SK-N-SH (cell line): ENCODE data around the gene ATRN. TPM values are rescaled to one million over a fixed set of nuclear protein-coding genes. Genes with fewer than 3 reads are reported as not detected.
A peak's percentile ranks its signal among the peaks of the same experiment; 100 is the strongest.

Experiments
- CTCF ChIA-PET: fragments of 300-600, 350-600 bp; formaldehyde crosslinking; extraction: SDS; loops from one replicate; lab custom pipeline; 2021; lab: Yijun Ruan, JAX
- POLR2A ChIA-PET: fragments of 350-600 bp; sonication (Branson Sonifier 250); formaldehyde crosslinking; extraction: SDS; loops from one replicate; lab custom pipeline; 2020; ENCODE audit warnings: antibody characterized with exemption, inconsistent platforms; lab: Yijun Ruan, JAX
- DNase-seq: peaks from one replicate; pipeline ENCODE4 v3.0.0; 2012
- H2AFZ ChIP-seq: fragments of 200-600 bp; sonication (generic); 2 replicates; pipeline ENCODE4 v1.8.1; 2016; ENCODE audit warnings: antibody characterized with exemption, mild to moderate bottlenecking, low read depth
- H3F3A ChIP-seq: fragments of 200-600 bp; sonication (generic); replicated peaks from 2 replicates; pipeline ENCODE3; 2016; ENCODE audit warnings: antibody characterized with exemption, mild to moderate bottlenecking; ENCODE audit not compliant: insufficient read depth
- H3K27ac ChIP-seq, 2 experiments: fragments of 200-500 bp in 1 of 2; fragments of 200-600 bp in 1 of 2; sonication (Bioruptor generic) in 1 of 2; sonication (generic), shearing (Covaris generic) in 1 of 2; 2 replicates each; pipeline versions ENCODE4 v1.5.1 to v1.6.1; 2014 to 2016; ENCODE audit warnings: low read depth in 2 of 2, inconsistent platforms in 1 of 2, low read length in 1 of 2, mild to moderate bottlenecking in 1 of 2, mixed read lengths in 1 of 2
- H3K27me3 ChIP-seq: fragments of 200-600 bp; sonication (generic), shearing (Covaris generic); 2 replicates; pipeline ENCODE4 v1.6.1; 2016; ENCODE audit warnings: mixed run types; ENCODE audit not compliant: insufficient read depth
- H3K36me3 ChIP-seq, 2 experiments: fragments of 200-500 bp in 1 of 2; fragments of 200-600 bp in 1 of 2; sonication (Bioruptor generic) in 1 of 2; sonication (generic) in 1 of 2; replicated peaks in 1 of 2; 2 replicates each; pipeline versions ENCODE3 to v1.5.1; 2014 to 2016; ENCODE audit warnings: low read length in 1 of 2, mild to moderate bottlenecking in 1 of 2; ENCODE audit not compliant: insufficient read depth in 2 of 2, control insufficient read depth in 1 of 2
- H3K4me1 ChIP-seq, 2 experiments: fragments of 200-500 bp in 1 of 2; fragments of 200-600 bp in 1 of 2; sonication (Bioruptor generic) in 1 of 2; sonication (generic), shearing (Covaris generic) in 1 of 2; 2 replicates each; pipeline versions ENCODE4 v1.5.1 to v1.6.1; 2014 to 2016; ENCODE audit warnings: low read depth in 1 of 2, low read length in 1 of 2, mixed run types in 1 of 2; ENCODE audit not compliant: insufficient read depth in 2 of 2, control insufficient read depth in 1 of 2
- H3K4me2 ChIP-seq: fragments of 200-600 bp; sonication (generic), shearing (Covaris generic); 2 replicates; pipeline ENCODE4 v1.6.1; 2017; ENCODE audit warnings: mixed run types
- H3K4me3 ChIP-seq, 2 experiments: fragments of 200-500 bp in 1 of 2; fragments of 200-600 bp in 1 of 2; sonication (Bioruptor generic) in 1 of 2; sonication (generic), shearing (Covaris generic) in 1 of 2; 2 replicates each; pipeline versions ENCODE4 v1.5.1 to v1.8.1; 2014 to 2016; ENCODE audit warnings: low read depth in 2 of 2, inconsistent platforms in 1 of 2, low read length in 1 of 2, mild to moderate bottlenecking in 1 of 2, mixed read lengths in 1 of 2, moderate library complexity in 1 of 2
- H3K79me2 ChIP-seq: fragments of 200-600 bp; sonication (generic); 2 replicates; pipeline ENCODE4 v1.8.1; 2017; ENCODE audit warnings: mild to moderate bottlenecking; ENCODE audit not compliant: insufficient read depth
- H3K9ac ChIP-seq: fragments of 200-600 bp; sonication (generic); 2 replicates; pipeline ENCODE4 v1.6.1; 2017; ENCODE audit warnings: mixed run types
- H3K9me2 ChIP-seq: fragments of 200-600 bp; sonication (generic); 2 replicates; pipeline ENCODE4 v1.6.1; 2017; ENCODE audit warnings: mixed run types
- H3K9me3 ChIP-seq: fragments of 200-600 bp; sonication (generic); 2 replicates; pipeline ENCODE4 v1.6.1; 2017; ENCODE audit warnings: mixed run types, mild to moderate bottlenecking, moderate library complexity
- H4K20me1 ChIP-seq: fragments of 200-600 bp; sonication (generic); 2 replicates; pipeline ENCODE4 v1.6.1; 2017; ENCODE audit warnings: mild to moderate bottlenecking, mixed run types; ENCODE audit not compliant: insufficient read depth
- CHD2 ChIP-seq: fragments of 150-350 bp; IDR thresholded peaks from 2 replicates; pipeline ENCODE4 v1.6.1; 2018; ENCODE audit warnings: low read length; ENCODE audit not compliant: partially characterized antibody
- EP300 ChIP-seq, 2 experiments: IDR thresholded peaks; 2 replicates each; pipeline versions ENCODE4 v1.4.0 to v1.6.1; 2012; ENCODE audit warnings: borderline replicate concordance in 1 of 2, low read depth in 1 of 2, low read length in 1 of 2
- IRF3 ChIP-seq: fragments of 150-350 bp; IDR thresholded peaks from 2 replicates; pipeline ENCODE4 v1.6.1; 2016; ENCODE audit warnings: mild to moderate bottlenecking, low read depth, low read length
- JUND ChIP-seq: IDR thresholded peaks from 2 replicates; pipeline ENCODE4 v1.4.0; 2012
- REST ChIP-seq: IDR thresholded peaks from 2 replicates; pipeline ENCODE4 v1.6.1; 2012; ENCODE audit warnings: mild to moderate bottlenecking, low read depth, low read length, moderate library complexity
- RFX5 ChIP-seq: IDR thresholded peaks from 2 replicates; pipeline ENCODE4 v1.6.1; 2012; ENCODE audit warnings: mild to moderate bottlenecking, improper control_type of control experiment, low read length
- YY1 ChIP-seq: IDR thresholded peaks from 2 replicates; pipeline ENCODE4 v1.4.0; 2012; ENCODE audit warnings: low read depth, mild to moderate bottlenecking
- ZBTB33 ChIP-seq: IDR thresholded peaks from 2 replicates; pipeline ENCODE4 v1.4.0; 2012; ENCODE audit warnings: low read depth, borderline replicate concordance
- WGBS: methylation state at CpG from one replicate; pipeline ENCODE4 v1.1.6; 2017; ENCODE audit warnings: low lambda C conversion rate; 5-methylcytosine and 5-hydroxymethylcytosine counted together
- polyA plus RNA-seq, 3 experiments: library from polyadenylated mRNA; depleted of rRNA; stranded (reverse); fragments of >200 nt; gene quantifications; 2 replicates each; pipeline ENCODE4 v1.2.3, GENCODE V29; 2012
- TF ChIP-seq, protein P1 (sequence below): IDR thresholded peaks from 2 replicates; pipeline ENCODE4; 2012
- TF ChIP-seq, protein P2 (sequence below): fragments of 200-600 bp; sonication (generic); IDR thresholded peaks from 2 replicates; pipeline ENCODE4 v1.6.1; 2017; ENCODE audit warnings: antibody characterized with exemption, mild to moderate bottlenecking, moderate library complexity

Gene ATRN
- polyA plus RNA-seq, 1 of the 3 experiments (the other 2 are of a cell fraction) = 33.8 TPM

GRCh38 chr20:3470627-3471396 lies at the start of gene ATRN (continued):
- TF ChIP-seq RFX5 (no peak), IRF3 (no peak), CHD2 (peak; percentile 38)

DNA sequence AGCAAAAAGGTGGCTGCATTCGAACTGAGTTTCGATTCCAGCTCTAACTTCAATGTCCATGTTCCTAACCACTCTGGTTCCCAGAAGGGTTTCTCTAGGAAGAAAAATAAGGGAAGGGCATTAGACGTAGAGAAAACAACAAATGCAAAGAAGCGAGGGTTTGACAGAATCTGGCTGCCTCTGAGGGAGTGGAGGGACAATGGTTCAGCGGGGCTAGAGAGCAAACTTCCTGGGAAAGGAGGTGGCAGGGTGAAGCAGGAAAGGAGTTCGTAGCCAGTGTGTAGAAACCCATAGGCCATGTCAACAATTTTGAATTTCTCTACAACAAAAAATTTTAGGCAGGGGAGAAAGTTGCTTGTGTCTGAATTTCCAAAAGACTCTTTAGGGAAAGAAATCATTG lies 48.8 kb upstream of the ATRN start:
- Histone ChIP-seq H3K4me3 (no peak overlapping the region), H2AFZ (no peak overlapping the region), H3K9ac (no peak overlapping the region), H3K27ac (no peak overlapping the region), H3K79me2 (no peaks in the 10 kb centered on the region), H3K4me2 (no peak overlapping the region), H3K36me3 (no peaks in the 10 kb centered on the region), H3K9me2 (no peaks in the 10 kb centered on the region), H4K20me1 (no peaks in the 10 kb centered on the region), H3K27me3 (no peaks in the 10 kb centered on the region), H3F3A (no peaks in the 10 kb centered on the region), H3K9me3 (no peaks in the 10 kb centered on the region), H3K4me1 (no peaks in the 10 kb centered on the region)
- TF ChIP-seq ZBTB33 = no peak
- no peak for TF ChIP-seq YY1
- TF ChIP-seq CHD2 = no peak
- TF ChIP-seq EP300 (IDR thresholded peaks at IDR 0.05; ENCODE audit: borderline replicate concordance in 1 of 2, low read depth in 1 of 2, low read length in 1 of 2) = no peak
- TF ChIP-seq, protein P1, sequence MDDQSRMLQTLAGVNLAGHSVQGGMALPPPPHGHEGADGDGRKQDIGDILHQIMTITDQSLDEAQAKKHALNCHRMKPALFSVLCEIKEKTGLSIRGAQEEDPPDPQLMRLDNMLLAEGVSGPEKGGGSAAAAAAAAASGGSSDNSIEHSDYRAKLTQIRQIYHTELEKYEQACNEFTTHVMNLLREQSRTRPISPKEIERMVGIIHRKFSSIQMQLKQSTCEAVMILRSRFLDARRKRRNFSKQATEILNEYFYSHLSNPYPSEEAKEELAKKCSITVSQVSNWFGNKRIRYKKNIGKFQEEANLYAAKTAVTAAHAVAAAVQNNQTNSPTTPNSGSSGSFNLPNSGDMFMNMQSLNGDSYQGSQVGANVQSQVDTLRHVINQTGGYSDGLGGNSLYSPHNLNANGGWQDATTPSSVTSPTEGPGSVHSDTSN = no peak
- no peak for TF ChIP-seq JUND
- TF ChIP-seq REST = no peak
- TF ChIP-seq, protein P2, sequence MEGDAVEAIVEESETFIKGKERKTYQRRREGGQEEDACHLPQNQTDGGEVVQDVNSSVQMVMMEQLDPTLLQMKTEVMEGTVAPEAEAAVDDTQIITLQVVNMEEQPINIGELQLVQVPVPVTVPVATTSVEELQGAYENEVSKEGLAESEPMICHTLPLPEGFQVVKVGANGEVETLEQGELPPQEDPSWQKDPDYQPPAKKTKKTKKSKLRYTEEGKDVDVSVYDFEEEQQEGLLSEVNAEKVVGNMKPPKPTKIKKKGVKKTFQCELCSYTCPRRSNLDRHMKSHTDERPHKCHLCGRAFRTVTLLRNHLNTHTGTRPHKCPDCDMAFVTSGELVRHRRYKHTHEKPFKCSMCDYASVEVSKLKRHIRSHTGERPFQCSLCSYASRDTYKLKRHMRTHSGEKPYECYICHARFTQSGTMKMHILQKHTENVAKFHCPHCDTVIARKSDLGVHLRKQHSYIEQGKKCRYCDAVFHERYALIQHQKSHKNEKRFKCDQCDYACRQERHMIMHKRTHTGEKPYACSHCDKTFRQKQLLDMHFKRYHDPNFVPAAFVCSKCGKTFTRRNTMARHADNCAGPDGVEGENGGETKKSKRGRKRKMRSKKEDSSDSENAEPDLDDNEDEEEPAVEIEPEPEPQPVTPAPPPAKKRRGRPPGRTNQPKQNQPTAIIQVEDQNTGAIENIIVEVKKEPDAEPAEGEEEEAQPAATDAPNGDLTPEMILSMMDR = no peak
- no peak for TF ChIP-seq IRF3
- ChIA-PET POLR2A (no interaction called here), CTCF (interaction anchor here (0.7 kb wide), 1 partner anchor 114 kb away, joined by 3 read pairs; no protein-coding TSS in a partner anchor)
- DNase-seq = no peak
- WGBS = 73% methylated on average over 6 of the region's 6 CpGs
